SK-N-SH (cell line): ENCODE results near the gene PTPRK. TPM values are rescaled to one million over a fixed set of nuclear protein-coding genes. Genes with fewer than 3 reads are reported as not detected.

Experiments used
- CTCF ChIA-PET: fragments of 300-600, 350-600 bp; formaldehyde crosslinking; extraction: SDS; loops from one replicate; lab custom pipeline; 2021; lab: Yijun Ruan, JAX
- POLR2A ChIA-PET: fragments of 350-600 bp; sonication (Branson Sonifier 250); formaldehyde crosslinking; extraction: SDS; loops from one replicate; lab custom pipeline; 2020; ENCODE audit warnings: antibody characterized with exemption, inconsistent platforms; lab: Yijun Ruan, JAX
- DNase-seq: peaks from one replicate; pipeline ENCODE4 v3.0.0; 2012
- H2AFZ ChIP-seq: fragments of 200-600 bp; sonication (generic); 2 replicates; pipeline ENCODE4 v1.8.1; 2016; ENCODE audit warnings: antibody characterized with exemption, mild to moderate bottlenecking, low read depth
- H3F3A ChIP-seq: fragments of 200-600 bp; sonication (generic); replicated peaks from 2 replicates; pipeline ENCODE3; 2016; ENCODE audit warnings: antibody characterized with exemption, mild to moderate bottlenecking; ENCODE audit not compliant: insufficient read depth
- H3K27ac ChIP-seq, 2 experiments: fragments of 200-500 bp in 1 of 2; fragments of 200-600 bp in 1 of 2; sonication (Bioruptor generic) in 1 of 2; sonication (generic), shearing (Covaris generic) in 1 of 2; 2 replicates each; pipeline versions ENCODE4 v1.5.1 to v1.6.1; 2014 to 2016; ENCODE audit warnings: low read depth in 2 of 2, inconsistent platforms in 1 of 2, low read length in 1 of 2, mild to moderate bottlenecking in 1 of 2, mixed read lengths in 1 of 2
- H3K27me3 ChIP-seq: fragments of 200-600 bp; sonication (generic), shearing (Covaris generic); 2 replicates; pipeline ENCODE4 v1.6.1; 2016; ENCODE audit warnings: mixed run types; ENCODE audit not compliant: insufficient read depth
- H3K36me3 ChIP-seq, 2 experiments: fragments of 200-500 bp in 1 of 2; fragments of 200-600 bp in 1 of 2; sonication (Bioruptor generic) in 1 of 2; sonication (generic) in 1 of 2; replicated peaks in 1 of 2; 2 replicates each; pipeline versions ENCODE3 to v1.5.1; 2014 to 2016; ENCODE audit warnings: low read length in 1 of 2, mild to moderate bottlenecking in 1 of 2; ENCODE audit not compliant: insufficient read depth in 2 of 2, control insufficient read depth in 1 of 2
- H3K4me1 ChIP-seq, 2 experiments: fragments of 200-500 bp in 1 of 2; fragments of 200-600 bp in 1 of 2; sonication (Bioruptor generic) in 1 of 2; sonication (generic), shearing (Covaris generic) in 1 of 2; 2 replicates each; pipeline versions ENCODE4 v1.5.1 to v1.6.1; 2014 to 2016; ENCODE audit warnings: low read depth in 1 of 2, low read length in 1 of 2, mixed run types in 1 of 2; ENCODE audit not compliant: insufficient read depth in 2 of 2, control insufficient read depth in 1 of 2
- H3K4me2 ChIP-seq: fragments of 200-600 bp; sonication (generic), shearing (Covaris generic); 2 replicates; pipeline ENCODE4 v1.6.1; 2017; ENCODE audit warnings: mixed run types
- H3K4me3 ChIP-seq, 2 experiments: fragments of 200-500 bp in 1 of 2; fragments of 200-600 bp in 1 of 2; sonication (Bioruptor generic) in 1 of 2; sonication (generic), shearing (Covaris generic) in 1 of 2; 2 replicates each; pipeline versions ENCODE4 v1.5.1 to v1.8.1; 2014 to 2016; ENCODE audit warnings: low read depth in 2 of 2, inconsistent platforms in 1 of 2, low read length in 1 of 2, mild to moderate bottlenecking in 1 of 2, mixed read lengths in 1 of 2, moderate library complexity in 1 of 2
- H3K79me2 ChIP-seq: fragments of 200-600 bp; sonication (generic); 2 replicates; pipeline ENCODE4 v1.8.1; 2017; ENCODE audit warnings: mild to moderate bottlenecking; ENCODE audit not compliant: insufficient read depth
- H3K9ac ChIP-seq: fragments of 200-600 bp; sonication (generic); 2 replicates; pipeline ENCODE4 v1.6.1; 2017; ENCODE audit warnings: mixed run types
- H3K9me2 ChIP-seq: fragments of 200-600 bp; sonication (generic); 2 replicates; pipeline ENCODE4 v1.6.1; 2017; ENCODE audit warnings: mixed run types
- H3K9me3 ChIP-seq: fragments of 200-600 bp; sonication (generic); 2 replicates; pipeline ENCODE4 v1.6.1; 2017; ENCODE audit warnings: mixed run types, mild to moderate bottlenecking, moderate library complexity
- H4K20me1 ChIP-seq: fragments of 200-600 bp; sonication (generic); 2 replicates; pipeline ENCODE4 v1.6.1; 2017; ENCODE audit warnings: mild to moderate bottlenecking, mixed run types; ENCODE audit not compliant: insufficient read depth
- FOXM1 ChIP-seq: IDR thresholded peaks from 2 replicates; pipeline ENCODE4 v1.4.0; 2012; ENCODE audit warnings: low read depth, mild to moderate bottlenecking
- GATA2 ChIP-seq: sonication (generic); formaldehyde crosslinking; IDR thresholded peaks from 2 replicates; pipeline ENCODE4 v1.5.0; 2020; ENCODE audit warnings: mild to moderate bottlenecking, missing genetic modification reagents
- PBX3 ChIP-seq: IDR thresholded peaks from 2 replicates; pipeline ENCODE4; 2012
- POLR2AphosphoS5 ChIP-seq: IDR thresholded peaks from 2 replicates; pipeline ENCODE4 v1.6.1; 2012; ENCODE audit warnings: low read depth, low read length
- RAD21 ChIP-seq: IDR thresholded peaks from 2 replicates; pipeline ENCODE4 v1.6.1; 2012; ENCODE audit warnings: mild to moderate bottlenecking, low read length
- RCOR1 ChIP-seq: fragments of 150-350 bp; IDR thresholded peaks from 2 replicates; pipeline ENCODE4 v1.6.1; 2017; ENCODE audit warnings: antibody characterized with exemption, low read length
- REST ChIP-seq: IDR thresholded peaks from 2 replicates; pipeline ENCODE4 v1.6.1; 2012; ENCODE audit warnings: mild to moderate bottlenecking, low read depth, low read length, moderate library complexity
- RFX5 ChIP-seq: IDR thresholded peaks from 2 replicates; pipeline ENCODE4 v1.6.1; 2012; ENCODE audit warnings: mild to moderate bottlenecking, improper control_type of control experiment, low read length
- TCF12 ChIP-seq: IDR thresholded peaks from 2 replicates; pipeline ENCODE4 v1.4.0; 2012
- USF2 ChIP-seq: fragments of 150-350 bp; IDR thresholded peaks from 2 replicates; pipeline ENCODE4 v1.6.1; 2017; ENCODE audit warnings: antibody characterized with exemption, low read length, low read depth, borderline replicate concordance
- ZBTB33 ChIP-seq: IDR thresholded peaks from 2 replicates; pipeline ENCODE4 v1.4.0; 2012; ENCODE audit warnings: low read depth, borderline replicate concordance
- WGBS: methylation state at CpG from one replicate; pipeline ENCODE4 v1.1.6; 2017; ENCODE audit warnings: low lambda C conversion rate; 5-methylcytosine and 5-hydroxymethylcytosine counted together
- polyA plus RNA-seq, 3 experiments: library from polyadenylated mRNA; depleted of rRNA; stranded (reverse); fragments of >200 nt; gene quantifications; 2 replicates each; pipeline ENCODE4 v1.2.3, GENCODE V29; 2012

The PTPRK gene
- polyA plus RNA-seq, 1 of the 3 experiments (the other 2 are of a cell fraction), result 9.5 TPM

GRCh38 chr6:128446497-128446896 lies 73.9 kb downstream of the PTPRK start:
- no peaks in the 10 kb centered on the region for H3K27me3 ChIP-seq
- H3F3A ChIP-seq, result peaks cover 8% of the 10 kb centered on the region
- no peak overlapping the region for H3K4me3 ChIP-seq
- H3K9me3 ChIP-seq, result no peaks in the 10 kb centered on the region
- no peaks in the 10 kb centered on the region for H3K9me2 ChIP-seq
- WGBS, result 83% methylated on average over 3 of the region's 3 CpGs
- no peak for TF ChIP-seq RFX5
- TF ChIP-seq REST, result no peak
- no peak for TF ChIP-seq TCF12
- no peak for TF ChIP-seq POLR2AphosphoS5
- TF ChIP-seq PBX3, result no peak
- TF ChIP-seq USF2, result no peak
- TF ChIP-seq FOXM1, result no peak
- no peak for TF ChIP-seq RCOR1
- TF ChIP-seq RAD21, result no peak
- TF ChIP-seq ZBTB33, result no peak
- TF ChIP-seq GATA2 (CRISPR knock-in tag), result no peak
- TF ChIP-seq, all 33 proteins: peak for 0
- no peak overlapping the region for H2AFZ ChIP-seq
- H3K36me3 ChIP-seq, result peaks cover 0 to 3% of the 10 kb centered on the region in 2 experiments
- no peak overlapping the region for H3K27ac ChIP-seq
- no peak overlapping the region for H3K4me2 ChIP-seq
- H3K79me2 ChIP-seq, result peaks cover 19% of the 10 kb centered on the region
- DNase-seq, result no peak
- H3K4me1 ChIP-seq, result peaks cover 0 to 6% of the 10 kb centered on the region in 2 experiments; a peak in 1 of 4 replicates
- ChIA-PET POLR2A (no interaction called here), CTCF (no interaction called here)
- H3K9ac ChIP-seq, result no peak overlapping the region
- H4K20me1 ChIP-seq, result no peaks in the 10 kb centered on the region; the same call in 1 of the 2 replicates
